GM21390 (cell line): ENCODE data around the gene DMC1.
"Not testable (repeated sequence)": the region's sequence is repeated elsewhere in the genome, so short reads cannot be mapped to it uniquely, and the experiment has no call there.

ENCODE experiments used
- ATAC-seq: cut with Tn5 transposase; IDR thresholded peaks from one replicate; pipeline ENCODE4 v1.9.1; 2021; ENCODE audit not compliant: unreplicated experiment

Gene DMC1

GRCh38 chr22:38569972-38570778 is at the start of gene DMC1:
DMC1 (minus strand) TSS chr22:38570183; CDS start chr22:38568256, 1,927 bp downstream.
- peak; percentile 48 for ATAC-seq

GRCh38 chr22:38618682-38619081 is 48.7 kb upstream of the DMC1 start:
- no peak for ATAC-seq

GRCh38 chr22:38618258-38618657 is 48.3 kb upstream of the DMC1 start:
- ATAC-seq, result no peak

GRCh38 chr22:38615064-38615405 is 45.1 kb upstream of the DMC1 start:
- not testable (repeated sequence) for ATAC-seq

- no peak for ATAC-seq
Observed at GRCh38 chr22:38614332-38615063, 44.5 kb upstream of the DMC1 start.

- ATAC-seq, result no peak
Observed at GRCh38 chr22:38613588-38613987, 43.6 kb upstream of the DMC1 start.

GRCh38 chr22:38612217-38613006 is 42.4 kb upstream of the DMC1 start:
- no peak for ATAC-seq

- ATAC-seq, result no peak
Observed at GRCh38 chr22:38611559-38611958, 41.6 kb upstream of the DMC1 start.

GRCh38 chr22:38610234-38610633 is 40.3 kb upstream of the DMC1 start:
- ATAC-seq, result no peak

- ATAC-seq, result no peak
Observed at GRCh38 chr22:38608992-38609750, 39.2 kb upstream of the DMC1 start.

- ATAC-seq, result no peak
Observed at GRCh38 chr22:38607680-38608079, 37.7 kb upstream of the DMC1 start.

- ATAC-seq, result no peak
Observed at GRCh38 chr22:38602166-38602565, 32.2 kb upstream of the DMC1 start.

- ATAC-seq, result no peak
Observed at GRCh38 chr22:38601221-38601764, 31.3 kb upstream of the DMC1 start.

- no peak for ATAC-seq
Observed at GRCh38 chr22:38599466-38599865, 29.5 kb upstream of the DMC1 start.

GRCh38 chr22:38582923-38583322 is 12.9 kb upstream of the DMC1 start:
- not testable (repeated sequence) for ATAC-seq

- no peak for ATAC-seq
Observed at GRCh38 chr22:38578505-38578904, 8.5 kb upstream of the DMC1 start.

GRCh38 chr22:38572065-38572464 is 2.1 kb upstream of the DMC1 start:
- ATAC-seq, result no peak

- ATAC-seq, result no peak
Observed at GRCh38 chr22:38570779-38571364, 889 bp upstream of the DMC1 start.

- no peak for ATAC-seq
Observed at GRCh38 chr22:38569181-38569971, 607 bp downstream of the DMC1 start.
